ENCODE measurements around the gene OLR1.

DNA sequence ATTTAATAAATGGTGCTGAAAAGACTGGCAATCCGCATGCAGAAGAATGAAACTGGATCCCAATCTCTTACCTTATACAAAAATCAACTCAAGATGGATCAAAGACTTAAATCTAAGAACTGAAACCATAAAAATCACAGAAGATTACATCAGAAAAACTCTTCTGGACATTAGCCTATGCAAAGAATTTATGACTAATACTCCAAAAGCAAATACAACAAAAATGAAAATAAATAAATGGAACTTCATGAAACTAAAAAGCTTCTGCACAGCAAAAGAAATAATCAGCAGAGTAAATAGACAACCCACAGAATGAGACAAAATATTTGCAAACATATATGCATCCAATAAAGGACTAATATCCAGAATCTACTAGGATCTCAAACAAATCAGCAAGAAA is 58.9 kb downstream of the OLR1 start:
- TF ChIP-seq, protein P1, sequence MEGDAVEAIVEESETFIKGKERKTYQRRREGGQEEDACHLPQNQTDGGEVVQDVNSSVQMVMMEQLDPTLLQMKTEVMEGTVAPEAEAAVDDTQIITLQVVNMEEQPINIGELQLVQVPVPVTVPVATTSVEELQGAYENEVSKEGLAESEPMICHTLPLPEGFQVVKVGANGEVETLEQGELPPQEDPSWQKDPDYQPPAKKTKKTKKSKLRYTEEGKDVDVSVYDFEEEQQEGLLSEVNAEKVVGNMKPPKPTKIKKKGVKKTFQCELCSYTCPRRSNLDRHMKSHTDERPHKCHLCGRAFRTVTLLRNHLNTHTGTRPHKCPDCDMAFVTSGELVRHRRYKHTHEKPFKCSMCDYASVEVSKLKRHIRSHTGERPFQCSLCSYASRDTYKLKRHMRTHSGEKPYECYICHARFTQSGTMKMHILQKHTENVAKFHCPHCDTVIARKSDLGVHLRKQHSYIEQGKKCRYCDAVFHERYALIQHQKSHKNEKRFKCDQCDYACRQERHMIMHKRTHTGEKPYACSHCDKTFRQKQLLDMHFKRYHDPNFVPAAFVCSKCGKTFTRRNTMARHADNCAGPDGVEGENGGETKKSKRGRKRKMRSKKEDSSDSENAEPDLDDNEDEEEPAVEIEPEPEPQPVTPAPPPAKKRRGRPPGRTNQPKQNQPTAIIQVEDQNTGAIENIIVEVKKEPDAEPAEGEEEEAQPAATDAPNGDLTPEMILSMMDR (IDR thresholded peaks at IDR 0.05): no peak
- TF ChIP-seq POLR2A (IDR thresholded peaks at IDR 0.05) (no peak), POLR2AphosphoS5 (IDR thresholded peaks at IDR 0.05) (no peak), EP300 (IDR thresholded peaks at IDR 0.05) (no peak)
